ENCODE measurements around the gene NTHL1. TPM values are rescaled to one million over a fixed set of nuclear protein-coding genes. Genes with fewer than 3 reads are reported as not detected.
A peak's percentile ranks its signal among the peaks of the same experiment; 100 is the strongest.

NTHL1 gene
- total and polyA plus RNA-seq, 2 of the 4 experiments (the other 2 are of a cell fraction): 22.8 to 28.0 TPM

DNA sequence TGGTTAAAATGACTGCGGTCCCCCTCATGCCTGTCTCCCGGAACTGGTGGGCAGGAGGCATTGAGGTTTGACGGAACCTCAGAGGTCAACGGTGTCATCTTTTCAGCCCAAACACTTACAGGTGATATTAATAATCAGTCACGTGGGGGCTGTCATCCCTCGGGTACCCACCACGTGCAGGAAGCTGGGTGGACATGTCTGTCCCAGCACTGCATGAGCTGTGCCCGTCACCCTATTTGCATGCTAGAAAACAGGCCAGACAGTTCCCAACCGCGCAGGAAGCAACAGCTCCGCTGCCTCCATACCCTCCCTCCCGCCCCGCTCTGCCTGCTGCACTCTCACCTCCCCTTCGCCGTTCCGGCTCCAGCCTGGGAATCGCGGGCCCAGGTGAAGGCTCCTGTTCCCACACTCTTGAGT is 56.5 kb downstream of the NTHL1 start:
- H3K4me3 ChIP-seq (ENCODE audit: insufficient read depth, low read depth, low read length): no peak overlapping the region
- no peak overlapping the region for H4K5ac ChIP-seq (ENCODE audit: low read depth, low read length)
- no peak for ATAC-seq (ENCODE audit: low read depth)
- 31% methylated on average over 4 of the region's 18 CpGs; no CpG with 5 or more reads in 1 of the 2 experiments for WGBS, 2 experiments (ENCODE audit: extremely low coverage in 2 of 2, insufficient read length in 1 of 2)
- H4K8ac ChIP-seq (ENCODE audit: low read depth in 2 of 2, low read length in 2 of 2): no peak overlapping the region
- H2BK5ac ChIP-seq (ENCODE audit: low read depth, low read length, poor library complexity, severe bottlenecking): no peak overlapping the region
- H2AK5ac ChIP-seq (ENCODE audit: low read depth, low read length): peak overlapping the region; percentile 34; the same call in 1 of the 2 replicates
- DNase-seq: no peak
- peaks cover 14% of the 10 kb centered on the region for H3K4me1 ChIP-seq (ENCODE audit: control insufficient read depth, insufficient read depth, low read length)
- H3K9me1 ChIP-seq (ENCODE audit: insufficient read depth, low read length): peaks cover 19% of the 10 kb centered on the region
- H3K56ac ChIP-seq (ENCODE audit: extremely low read depth, insufficient read depth, low read length): no peak overlapping the region
- no peak overlapping the region for H3K23ac ChIP-seq (ENCODE audit: low read depth, low read length)
- ChIA-PET CTCF (interaction anchor here (1.1 kb wide), 1 partner anchor 12 kb away, joined by 3 read pairs; no protein-coding TSS in a partner anchor), POLR2A (ENCODE audit: unreplicated experiment) (no interaction called here)
- H2AK9ac ChIP-seq (replicated peaks; ENCODE audit: low read depth, low read length, poor library complexity): peak overlapping the region; percentile 88
- no peak overlapping the region for H3K9ac ChIP-seq (ENCODE audit: low read depth, low read length)
- no peak overlapping the region for H3K4ac ChIP-seq (ENCODE audit: low read depth, low read length)
- peaks cover 5 to 23% of the 10 kb centered on the region in 2 experiments; a peak in 3 of 4 replicates for H3K79me1 ChIP-seq (ENCODE audit: low read depth in 1 of 2, low read length in 2 of 2)
- no peak overlapping the region for H2BK120ac ChIP-seq (ENCODE audit: low read depth, low read length)
- H4K20me1 ChIP-seq (ENCODE audit: insufficient read depth, low read length): no peaks in the 10 kb centered on the region
- H3K36me3 ChIP-seq (ENCODE audit: control insufficient read depth, insufficient read depth, low read length): peaks cover 9% of the 10 kb centered on the region
- no peak overlapping the region for H4K91ac ChIP-seq (ENCODE audit: insufficient read depth, low read depth, low read length)
- H3K27ac ChIP-seq (ENCODE audit: insufficient read depth, low read length): no peak overlapping the region
- in situ Hi-C loops (cut with MboI; ENCODE audit: low sequenced_read_pairs): no loop called here
- no peak overlapping the region for H3K4me2 ChIP-seq (ENCODE audit: low read depth, low read length)
- peaks cover 17% of the 10 kb centered on the region for H3K27me3 ChIP-seq (ENCODE audit: control insufficient read depth, insufficient read depth, low read length)
- dilution Hi-C loops (cut with HindIII; ENCODE audit: low sequenced_read_pairs, unreplicated experiment): no loop called here
- no peak overlapping the region for H3K14ac ChIP-seq (replicated peaks; ENCODE audit: low read depth, low read length)
- peaks cover 2% of the 10 kb centered on the region; the same call in 1 of the 2 replicates for H3K9me3 ChIP-seq (ENCODE audit: control insufficient read depth, insufficient read depth, low read length)
- H2AFZ ChIP-seq (replicated peaks; ENCODE audit: low read length, poor library complexity): peak overlapping the region; percentile 44
- H2BK20ac ChIP-seq (ENCODE audit: low read depth, low read length): no peak overlapping the region
- TF ChIP-seq CEBPB (IDR thresholded peaks at IDR 0.05; ENCODE audit: low read depth, low read length) (no peak), RFX5 (IDR thresholded peaks at IDR 0.05; ENCODE audit: low read depth, low read length) (no peak), MXI1 (IDR thresholded peaks at IDR 0.05; ENCODE audit: borderline replicate concordance, low read depth, low read length) (no peak), RAD21 (IDR thresholded peaks at IDR 0.05; ENCODE audit: low read length) (no peak), MAFK (IDR thresholded peaks at IDR 0.05; ENCODE audit: low read depth, low read length) (no peak), MAZ (IDR thresholded peaks at IDR 0.05; ENCODE audit: borderline replicate concordance, low read depth, low read length) (no peak), BHLHE40 (IDR thresholded peaks at IDR 0.05; ENCODE audit: low read depth, low read length) (no peak), FOS (IDR thresholded peaks at IDR 0.05; ENCODE audit: low read depth, low read length) (no peak), NFE2L2 (IDR thresholded peaks at IDR 0.05; ENCODE audit: low read depth, low read length) (no peak), SMC3 (IDR thresholded peaks at IDR 0.05; ENCODE audit: low read depth, low read length) (no peak), CHD1 (IDR thresholded peaks at IDR 0.05; ENCODE audit: low read depth, low read length) (no peak)
- TF ChIP-seq, protein P1, sequence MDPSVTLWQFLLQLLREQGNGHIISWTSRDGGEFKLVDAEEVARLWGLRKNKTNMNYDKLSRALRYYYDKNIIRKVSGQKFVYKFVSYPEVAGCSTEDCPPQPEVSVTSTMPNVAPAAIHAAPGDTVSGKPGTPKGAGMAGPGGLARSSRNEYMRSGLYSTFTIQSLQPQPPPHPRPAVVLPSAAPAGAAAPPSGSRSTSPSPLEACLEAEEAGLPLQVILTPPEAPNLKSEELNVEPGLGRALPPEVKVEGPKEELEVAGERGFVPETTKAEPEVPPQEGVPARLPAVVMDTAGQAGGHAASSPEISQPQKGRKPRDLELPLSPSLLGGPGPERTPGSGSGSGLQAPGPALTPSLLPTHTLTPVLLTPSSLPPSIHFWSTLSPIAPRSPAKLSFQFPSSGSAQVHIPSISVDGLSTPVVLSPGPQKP (IDR thresholded peaks at IDR 0.05; ENCODE audit: borderline replicate concordance, low read depth, low read length): no peak
- TF ChIP-seq, protein P2, sequence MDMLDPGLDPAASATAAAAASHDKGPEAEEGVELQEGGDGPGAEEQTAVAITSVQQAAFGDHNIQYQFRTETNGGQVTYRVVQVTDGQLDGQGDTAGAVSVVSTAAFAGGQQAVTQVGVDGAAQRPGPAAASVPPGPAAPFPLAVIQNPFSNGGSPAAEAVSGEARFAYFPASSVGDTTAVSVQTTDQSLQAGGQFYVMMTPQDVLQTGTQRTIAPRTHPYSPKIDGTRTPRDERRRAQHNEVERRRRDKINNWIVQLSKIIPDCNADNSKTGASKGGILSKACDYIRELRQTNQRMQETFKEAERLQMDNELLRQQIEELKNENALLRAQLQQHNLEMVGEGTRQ (IDR thresholded peaks at IDR 0.05; ENCODE audit: low read depth, low read length): no peak
- H3K18ac ChIP-seq (ENCODE audit: low read depth, low read length): no peak overlapping the region
- BruUV-seq (replicated peaks): no TSS peak
- no peak overlapping the region for H2BK15ac ChIP-seq (ENCODE audit: low read depth, low read length)
- intact Hi-C loops (cut with micrococcal nuclease): no loop called here
